Esophagus muscularis mucosa (tissue), 3 donors: ENCODE results near the gene R3HDM4.

Source experiments
- POLR2A ChIP-seq: fragments of 450-650 bp; IDR thresholded peaks from one replicate; pipeline ENCODE4 v1.6.1; 2017; ENCODE audit warnings: antibody characterized with exemption, moderate library complexity, mild to moderate bottlenecking, low read depth
- POLR2AphosphoS5 ChIP-seq, 2 donors: sonication (generic); formaldehyde crosslinking; IDR thresholded peaks; one replicate each; pipeline ENCODE4 v1.6.1; 2017; ENCODE audit warnings: antibody characterized with exemption in 2 of 2
- TF ChIP-seq, protein P1 (sequence below), 3 experiments: fragments of 200-600 bp in 2 of 3; fragments of 450-650 bp in 1 of 3; sonication (generic) in 2 of 3; IDR thresholded peaks; one replicate each; pipeline ENCODE4 v1.5.1; 2017 to 2019; ENCODE audit warnings: antibody characterized with exemption in 3 of 3, mild to moderate bottlenecking in 2 of 3, moderate library complexity in 1 of 3

DNA sequence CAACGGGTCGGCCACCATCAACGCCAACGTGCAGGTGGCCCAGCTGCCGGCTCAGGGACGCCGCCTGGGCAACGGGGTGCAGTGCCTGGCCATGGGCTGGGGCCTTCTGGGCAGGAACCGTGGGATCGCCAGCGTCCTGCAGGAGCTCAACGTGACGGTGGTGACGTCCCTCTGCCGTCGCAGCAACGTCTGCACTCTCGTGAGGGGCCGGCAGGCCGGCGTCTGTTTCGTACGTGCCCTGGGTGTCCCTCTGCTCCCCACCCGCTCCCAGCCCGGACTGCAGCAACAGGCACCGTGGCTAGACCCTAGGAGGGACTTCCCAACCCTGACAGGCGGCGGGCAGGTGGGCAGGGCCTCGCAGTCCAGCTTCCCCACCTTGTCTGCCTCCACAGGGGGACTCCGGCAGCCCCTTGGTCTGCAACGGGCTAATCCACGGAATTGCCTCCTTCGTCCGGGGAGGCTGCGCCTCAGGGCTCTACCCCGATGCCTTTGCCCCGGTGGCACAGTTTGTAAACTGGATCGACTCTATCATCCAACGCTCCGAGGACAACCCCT is 57.4 kb downstream of the R3HDM4 start:
- TF ChIP-seq, protein P1, sequence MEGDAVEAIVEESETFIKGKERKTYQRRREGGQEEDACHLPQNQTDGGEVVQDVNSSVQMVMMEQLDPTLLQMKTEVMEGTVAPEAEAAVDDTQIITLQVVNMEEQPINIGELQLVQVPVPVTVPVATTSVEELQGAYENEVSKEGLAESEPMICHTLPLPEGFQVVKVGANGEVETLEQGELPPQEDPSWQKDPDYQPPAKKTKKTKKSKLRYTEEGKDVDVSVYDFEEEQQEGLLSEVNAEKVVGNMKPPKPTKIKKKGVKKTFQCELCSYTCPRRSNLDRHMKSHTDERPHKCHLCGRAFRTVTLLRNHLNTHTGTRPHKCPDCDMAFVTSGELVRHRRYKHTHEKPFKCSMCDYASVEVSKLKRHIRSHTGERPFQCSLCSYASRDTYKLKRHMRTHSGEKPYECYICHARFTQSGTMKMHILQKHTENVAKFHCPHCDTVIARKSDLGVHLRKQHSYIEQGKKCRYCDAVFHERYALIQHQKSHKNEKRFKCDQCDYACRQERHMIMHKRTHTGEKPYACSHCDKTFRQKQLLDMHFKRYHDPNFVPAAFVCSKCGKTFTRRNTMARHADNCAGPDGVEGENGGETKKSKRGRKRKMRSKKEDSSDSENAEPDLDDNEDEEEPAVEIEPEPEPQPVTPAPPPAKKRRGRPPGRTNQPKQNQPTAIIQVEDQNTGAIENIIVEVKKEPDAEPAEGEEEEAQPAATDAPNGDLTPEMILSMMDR (IDR thresholded peaks at IDR 0.05): no peak
- TF ChIP-seq POLR2A (no peak), POLR2AphosphoS5 (IDR thresholded peaks at IDR 0.05) (no peak)
